DMS 273 (cell line): ENCODE measurements around the gene VPS13A.

Experiments
- DNase-seq: peaks from one replicate; lab custom pipeline; 2025; ENCODE audit not compliant: unreplicated experiment; lab: John Stamatoyannopoulos, UW

VPS13A gene

DNA sequence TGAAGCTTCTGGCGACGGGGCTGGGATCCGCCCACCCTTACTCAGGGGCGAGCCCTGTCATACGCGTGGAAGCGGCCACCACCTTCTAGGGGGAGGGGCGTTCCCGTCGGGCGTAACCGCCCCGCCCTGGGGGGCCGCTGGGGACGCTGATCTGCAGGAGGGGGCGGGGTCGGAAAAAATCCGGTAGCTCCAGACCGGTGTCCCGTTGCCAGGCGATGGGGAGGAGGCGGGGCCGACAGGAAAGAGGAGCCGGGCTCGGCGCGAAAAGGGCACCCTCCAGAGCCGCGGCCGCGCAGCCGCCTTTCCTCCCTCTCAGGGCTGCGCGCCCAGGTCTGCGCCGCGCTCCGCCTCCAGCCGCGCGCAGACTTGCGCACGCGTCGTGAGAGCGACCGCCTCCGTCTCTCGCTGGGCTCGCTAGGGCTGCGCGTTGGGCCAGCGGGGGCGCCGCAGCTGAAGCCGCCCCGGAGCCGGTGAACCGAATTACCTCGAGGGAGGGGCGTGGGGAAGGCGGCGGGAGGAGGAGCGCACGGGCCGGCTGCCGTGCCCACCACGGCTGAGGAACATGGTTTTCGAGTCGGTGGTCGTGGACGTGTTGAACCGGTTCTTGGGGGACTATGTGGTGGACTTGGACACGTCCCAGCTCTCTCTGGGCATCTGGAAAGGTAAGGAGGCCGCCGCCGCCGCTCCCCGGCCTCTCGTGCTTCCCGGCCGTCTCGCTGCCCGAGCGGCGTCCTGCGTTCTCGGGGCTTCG lies at the start of gene VPS13A:
VPS13A (plus strand) TSS at position 392 of the 751 bp plus-strand sequence; CDS start at position 563, 171 bp downstream.
- DNase-seq: peak; percentile 98

- DNase-seq: no peak
These were observed 49.1 kb upstream of the VPS13A start for GRCh38 chr9:77128125-77128789.

- DNase-seq: no peak
These were observed 45.9 kb upstream of the VPS13A start for GRCh38 chr9:77131399-77131798.

DNA sequence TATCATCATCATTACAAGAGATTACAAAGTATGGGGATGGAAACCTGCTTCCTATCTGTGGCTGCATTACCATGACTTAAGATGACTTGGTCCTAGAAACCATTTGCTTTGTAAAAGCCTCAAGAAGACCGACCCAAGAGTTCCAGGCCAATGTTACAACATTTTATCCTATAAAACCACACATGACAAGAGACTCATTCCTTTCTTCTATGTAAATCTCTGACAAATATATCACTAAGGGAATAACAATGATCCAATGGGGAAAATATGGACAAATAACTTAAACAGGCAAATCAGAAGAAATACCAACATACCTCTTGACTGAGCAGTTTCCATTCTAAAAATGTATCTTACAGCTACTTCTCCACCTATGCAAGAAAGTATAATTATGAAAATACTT lies 44.3 kb upstream of the VPS13A start:
- DNase-seq: no peak

DNA sequence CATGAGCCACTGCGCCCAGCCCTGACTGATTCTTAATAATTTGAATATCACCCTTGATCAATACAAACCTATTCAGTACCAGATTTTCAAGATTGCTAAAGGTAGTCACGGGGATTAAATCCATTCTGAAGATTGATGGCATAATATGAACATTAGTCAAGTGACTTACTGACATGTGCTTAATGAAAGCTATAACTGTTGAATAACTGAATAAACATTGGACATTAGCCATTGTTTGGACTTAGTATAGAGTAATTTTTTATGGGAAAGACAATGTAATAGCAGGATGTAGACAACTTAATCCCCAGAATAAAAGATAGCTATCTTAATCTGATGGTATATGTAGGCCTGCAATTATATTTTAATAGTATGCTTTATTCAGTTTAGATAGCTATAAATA lies 35.0 kb upstream of the VPS13A start:
- no peak for DNase-seq

DNA sequence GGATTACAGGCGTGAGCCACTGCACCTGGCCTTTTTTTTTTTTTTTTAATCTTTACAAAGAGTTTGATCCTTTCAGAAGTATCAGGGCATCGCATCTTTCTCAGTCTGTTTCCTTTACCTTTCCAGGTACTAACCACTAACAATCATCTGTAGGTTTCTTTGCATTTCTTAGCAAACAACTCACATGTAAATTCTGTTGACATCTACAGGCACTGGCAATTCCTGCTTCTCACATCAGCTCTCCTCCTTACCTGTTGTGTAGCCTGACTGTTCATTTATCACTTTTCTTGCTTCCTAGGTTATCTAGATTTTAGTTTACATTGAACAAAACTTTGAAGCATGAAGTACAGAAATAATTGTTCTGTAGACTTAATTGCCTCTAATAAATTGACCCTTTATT lies 27.5 kb upstream of the VPS13A start:
- DNase-seq: no peak

- DNase-seq: no peak
These were observed 25.0 kb upstream of the VPS13A start for GRCh38 chr9:77152289-77152688.

DNA sequence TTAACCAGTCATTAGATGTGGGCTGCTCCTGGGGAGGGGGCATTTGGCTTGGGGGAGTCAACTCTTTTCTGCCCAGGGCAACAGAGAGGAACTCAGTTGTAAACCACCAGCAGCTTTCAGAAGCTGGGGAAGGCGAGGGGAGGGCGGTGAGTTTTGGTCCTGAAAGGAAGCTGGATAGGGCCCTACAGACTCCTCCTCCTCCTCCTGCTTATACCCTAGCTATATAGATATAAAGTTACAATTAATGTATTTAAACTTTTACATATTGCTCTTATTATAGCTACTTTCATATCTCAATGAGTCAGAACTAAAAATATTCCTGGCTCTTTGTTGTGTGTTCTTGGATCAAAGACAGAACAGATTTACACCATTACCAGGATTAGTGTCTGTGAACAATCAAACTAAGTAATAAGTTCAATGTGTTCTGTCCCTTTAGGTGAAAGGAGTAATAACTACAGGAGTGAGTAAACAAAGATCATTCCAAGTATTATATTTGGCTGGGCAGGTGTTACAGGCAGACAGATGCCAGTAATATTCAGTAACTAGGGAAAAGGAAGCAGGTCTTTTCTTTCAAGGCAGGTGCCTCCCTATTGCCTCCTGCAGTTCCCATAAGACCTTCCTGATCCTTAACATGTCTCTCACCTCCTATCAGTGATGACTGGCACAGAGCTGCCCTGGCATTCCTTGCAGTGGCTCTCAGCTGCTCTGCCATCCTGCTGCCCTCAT lies 20.5 kb upstream of the VPS13A start:
- DNase-seq: no peak

DNA sequence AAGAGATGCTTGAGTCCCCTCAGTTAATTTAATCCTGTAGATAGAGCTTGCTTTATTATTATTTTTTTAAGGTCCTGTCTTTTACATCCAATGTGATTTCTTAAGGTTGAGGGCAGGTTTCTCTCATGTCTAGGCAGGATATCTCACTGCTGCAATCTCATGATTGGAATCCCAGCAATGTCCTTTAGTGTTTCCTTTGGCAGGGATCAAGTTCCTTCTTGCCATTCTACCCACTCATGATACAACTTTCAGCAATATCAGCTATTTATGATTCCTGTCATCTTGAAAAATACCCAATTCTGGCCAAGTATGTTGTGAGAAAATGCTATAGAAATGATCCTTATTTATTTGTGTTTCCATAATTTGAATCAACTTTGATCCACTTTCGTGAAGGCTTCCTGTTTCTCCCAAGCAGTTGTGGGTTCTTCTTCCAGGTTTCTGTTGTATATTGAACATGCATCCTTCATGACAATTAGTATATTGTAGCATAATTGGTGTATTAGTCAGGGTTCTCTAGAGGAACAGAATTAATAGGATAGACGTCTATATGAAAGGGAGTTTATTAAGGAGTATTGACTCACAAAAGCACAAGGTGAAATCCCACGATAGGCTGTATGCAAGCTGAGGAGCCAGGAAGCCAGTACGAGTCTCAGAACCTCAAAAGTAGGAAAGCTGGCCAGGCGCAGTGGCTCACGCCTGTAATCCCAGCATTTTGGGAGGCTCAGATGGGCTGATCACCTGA lies 18.4 kb upstream of the VPS13A start:
- no peak for DNase-seq

- no peak for DNase-seq
These were observed 16.1 kb upstream of the VPS13A start for GRCh38 chr9:77161191-77161590.

DNA sequence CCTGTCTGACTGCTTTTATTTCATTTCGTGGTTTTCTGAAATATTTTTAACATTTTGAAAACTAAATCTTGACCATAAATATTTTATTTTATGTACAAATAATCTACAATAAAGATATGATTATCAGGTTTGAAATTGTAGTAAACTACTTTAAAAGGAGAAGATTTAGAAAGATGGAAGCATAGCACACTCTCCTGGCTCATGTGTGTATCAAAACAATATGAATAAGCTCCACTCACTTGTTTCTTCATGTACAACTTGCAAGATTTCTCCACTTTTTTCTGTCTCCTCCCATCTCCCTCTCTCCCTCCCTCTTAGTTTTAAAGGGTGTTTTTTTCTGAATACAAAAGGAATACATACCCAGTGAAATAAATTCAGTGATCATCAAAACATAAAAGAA lies 15.4 kb upstream of the VPS13A start:
- no peak for DNase-seq

GRCh38 chr9:77162366-77162765 lies 15.0 kb upstream of the VPS13A start:
- DNase-seq: no peak

DNA sequence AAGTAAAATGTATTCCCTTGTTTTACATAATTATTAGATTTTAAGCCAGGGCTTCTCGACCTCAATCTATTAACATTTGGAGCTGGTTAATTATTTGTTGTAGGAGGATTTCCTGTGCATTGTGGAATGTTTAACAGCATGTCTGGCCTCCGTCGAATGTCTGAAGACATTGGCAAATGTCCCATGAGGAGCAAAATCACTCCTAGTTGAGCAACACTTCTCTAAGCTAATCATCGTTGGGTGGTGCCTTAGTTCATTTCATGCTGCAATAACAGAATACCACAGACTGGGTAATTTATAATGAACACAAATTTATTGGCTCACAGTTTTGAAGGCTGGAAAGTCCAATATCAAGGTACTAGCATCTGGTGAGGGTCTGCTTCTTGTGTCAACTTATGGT lies 13.4 kb upstream of the VPS13A start:
- DNase-seq: no peak

DNA sequence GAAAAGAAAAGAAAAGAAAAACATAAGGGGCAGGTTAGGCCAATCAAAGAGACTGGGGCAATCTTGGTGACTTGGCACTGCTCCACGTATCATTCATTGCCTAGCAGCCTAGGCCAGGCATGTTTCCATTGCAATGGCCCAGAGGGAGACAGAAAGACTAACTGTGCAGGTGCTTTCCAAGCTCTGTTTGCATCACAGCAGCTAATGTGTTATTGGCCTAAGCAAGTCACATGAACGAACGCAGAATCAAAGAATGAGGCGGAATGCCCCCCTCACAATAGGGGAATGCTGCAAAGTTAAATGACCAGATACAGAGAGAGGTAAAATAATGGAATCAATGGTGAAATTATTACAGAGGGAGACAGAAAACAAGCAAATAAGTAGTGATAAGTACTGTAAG lies 11.1 kb upstream of the VPS13A start:
- DNase-seq: peak; percentile 14

GRCh38 chr9:77170991-77171699 lies 6.2 kb upstream of the VPS13A start:
- no peak for DNase-seq

- no peak for DNase-seq
These were observed 2.2 kb upstream of the VPS13A start for GRCh38 chr9:77175151-77175550.

GRCh38 chr9:77176106-77176505 lies 1.2 kb upstream of the VPS13A start:
- DNase-seq: no peak

DNA sequence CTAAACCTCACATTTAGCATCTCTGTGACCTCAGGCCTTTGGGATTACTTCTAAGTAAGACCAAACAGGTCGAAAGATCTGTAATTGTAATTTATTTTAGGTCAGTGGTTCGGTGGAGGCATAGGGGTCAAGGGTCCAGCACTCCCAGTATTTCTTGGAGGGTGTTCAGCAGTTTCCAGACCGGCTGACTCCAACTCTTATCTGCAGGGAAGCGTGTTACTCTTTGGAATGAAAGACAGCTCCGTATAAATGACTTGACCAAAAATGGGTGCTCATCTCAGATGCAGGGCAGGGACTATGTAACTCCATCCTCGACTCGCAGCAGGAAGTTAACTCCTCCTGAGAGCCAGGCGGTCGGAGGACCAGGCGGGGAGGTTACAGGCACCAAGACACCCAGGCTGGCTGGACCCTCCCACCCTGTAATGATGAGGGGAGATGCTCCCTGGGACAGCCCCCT lies 620 bp upstream of the VPS13A start:
- DNase-seq: no peak

GRCh38 chr9:77177894-77178794 lies 810 bp downstream of the VPS13A start:
- DNase-seq: peak; percentile 67

DNA sequence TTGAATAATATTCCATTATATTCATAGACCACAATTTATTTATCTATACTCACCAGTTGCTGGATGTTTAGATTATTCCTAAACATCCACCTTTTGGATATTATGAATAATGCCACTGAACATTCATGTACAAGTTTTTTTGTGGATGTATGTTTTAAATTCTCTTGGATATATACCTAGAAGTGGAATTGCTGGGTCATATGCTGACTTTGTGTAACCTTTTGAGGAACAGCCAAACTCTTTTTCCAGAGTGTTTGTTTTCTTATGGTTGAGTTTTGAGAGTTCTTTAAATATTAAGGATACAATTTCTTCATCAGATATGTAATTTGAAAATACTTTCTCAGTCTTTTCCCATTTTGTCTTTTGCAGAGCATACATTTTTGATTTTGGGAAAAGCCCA lies 2.7 kb downstream of the VPS13A start:
- DNase-seq: no peak
